Thymus (tissue), 14 donors: Measurements from ENCODE around the gene WDR7. TPM values are rescaled to one million over a fixed set of nuclear protein-coding genes. Genes with fewer than 3 reads are reported as not detected.

Source experiments
- DNase-seq, 9 donors: peaks; one replicate each; pipeline ENCODE4 v3.0.0-alpha.2; 2013; ENCODE audit warnings: low spot score in 9 of 9, low read depth in 6 of 9, missing footprints in 1 of 9
- H3K27ac ChIP-seq, 2 donors: one replicate each; pipeline ENCODE4 v1.5.1; 2013; ENCODE audit warnings: control low read depth in 1 of 2, low read depth in 1 of 2, low read length in 1 of 2, mild to moderate bottlenecking in 1 of 2, moderate library complexity in 1 of 2
- H3K27me3 ChIP-seq, 2 donors: one replicate each; pipeline ENCODE4 v1.5.1; 2013; ENCODE audit warnings: low read length in 1 of 2; ENCODE audit not compliant: control insufficient read depth in 2 of 2, insufficient read depth in 1 of 2
- H3K36me3 ChIP-seq, 2 donors: one replicate each; pipeline ENCODE4 v1.5.1; 2013; ENCODE audit warnings: low read length in 1 of 2, mild to moderate bottlenecking in 1 of 2, moderate library complexity in 1 of 2; ENCODE audit not compliant: control insufficient read depth in 2 of 2, insufficient read depth in 2 of 2
- H3K4me1 ChIP-seq, 2 donors: one replicate each; pipeline ENCODE4 v1.5.1; 2013; ENCODE audit warnings: low read length in 2 of 2; ENCODE audit not compliant: control insufficient read depth in 2 of 2, insufficient read depth in 2 of 2
- H3K4me3 ChIP-seq, 2 donors: one replicate each; pipeline ENCODE4 v1.5.1; 2013; ENCODE audit warnings: low read length in 2 of 2, control low read depth in 1 of 2, mild to moderate bottlenecking in 1 of 2
- H3K9me3 ChIP-seq, 2 donors: one replicate each; pipeline ENCODE4 v1.5.1; 2013; ENCODE audit warnings: low read length in 1 of 2, mild to moderate bottlenecking in 1 of 2; ENCODE audit not compliant: control insufficient read depth in 2 of 2, insufficient read depth in 1 of 2
- WGBS: extraction: QIAGEN DNeasy Blood & Tissue Kit; methylation state at CpG from one replicate; pipeline ENCODE4 v1.1.7; 2013; 5-methylcytosine and 5-hydroxymethylcytosine counted together
- long read RNA-seq, 10 donors: transcript quantifications; one replicate each; lab custom pipeline, GENCODE V29; 2026
- polyA plus RNA-seq: library from polyadenylated mRNA; stranded (reverse); fragments of 200-250 nt; gene quantifications from one replicate; pipeline ENCODE4 v1.2.3, GENCODE V29; 2013
- total RNA-seq: library from RNA; stranded (reverse); fragments of 120-200 nt; gene quantifications from one replicate; pipeline ENCODE4 v1.2.4, GENCODE V29; 2013
- donor health status: healthy.

Gene WDR7
- 20.5 TPM for total RNA-seq
- 9.0 TPM for polyA plus RNA-seq
- long read RNA-seq, donor 1, result 0 reads
- long read RNA-seq, donor 2, full-length matches to known transcripts, result 1 of 1 reads
- long read RNA-seq, donor 2, partial matches to known transcripts, result 0 of 1 reads
- long read RNA-seq, donor 2, other reads (novel, unspliced or antisense), result 0 of 1 reads
- long read RNA-seq, donor 3, result 0 reads
- long read RNA-seq, donor 4, result 0 reads
- long read RNA-seq, donor 5, result 0 reads
- long read RNA-seq, donor 6, full-length matches to known transcripts, result 2 of 2 reads
- long read RNA-seq, donor 6, partial matches to known transcripts, result 0 of 2 reads
- long read RNA-seq, donor 6, other reads (novel, unspliced or antisense), result 0 of 2 reads
- long read RNA-seq, donor 7, result 0 reads
- long read RNA-seq, donor 8, result 0 reads
- long read RNA-seq, donor 9, full-length matches to known transcripts, result 1 of 1 reads
- long read RNA-seq, donor 9, partial matches to known transcripts, result 0 of 1 reads
- long read RNA-seq, donor 9, other reads (novel, unspliced or antisense), result 0 of 1 reads
- long read RNA-seq, donor 10, result 0 reads

GRCh38 chr18:56650944-56651770, at the start of gene WDR7:
Gene WDR7 (plus strand): TSS chr18:56651359. CDS start chr18:56672516, 21,157 bp downstream.
- DNase-seq, result peak; percentile 82 to 98 (median 92)
- H3K4me3 ChIP-seq, result peak within 1 kb of the TSS; percentile 78 to 82
- H3K27me3 ChIP-seq, result no peaks in the 10 kb centered on the region
- H3K27ac ChIP-seq, result peak within 1 kb of the TSS; percentile 88 to 96
- H3K9me3 ChIP-seq, result peaks cover 0 to 5% of the 10 kb centered on the region in 2 donors
- H3K4me1 ChIP-seq, result peaks cover 4 to 14% of the 10 kb centered on the region in 2 donors
- no peaks in the 10 kb centered on the region for H3K36me3 ChIP-seq
- WGBS, result under 1% methylated on average over 47 of the region's 47 CpGs

- no peaks in the 10 kb centered on the region for H3K4me1 ChIP-seq
- DNase-seq, result no peak
- peaks cover 4 to 46% of the 10 kb centered on the region in 2 donors for H3K36me3 ChIP-seq
- 96% methylated on average over 2 of the region's 2 CpGs for WGBS
- H3K9me3 ChIP-seq, result no peaks in the 10 kb centered on the region
- no peaks in the 10 kb centered on the region for H3K27me3 ChIP-seq
- H3K4me3 ChIP-seq, result no peak overlapping the region
- no peak overlapping the region for H3K27ac ChIP-seq
Measured at GRCh38 chr18:56606618-56607017, 44.5 kb upstream of the WDR7 start.

GRCh38 chr18:56615738-56616520, 35.2 kb upstream of the WDR7 start:
- Histone ChIP-seq H3K27me3 (no peaks in the 10 kb centered on the region), H3K4me3 (no peak overlapping the region), H3K4me1 (no peaks in the 10 kb centered on the region), H3K9me3 (no peaks in the 10 kb centered on the region), H3K36me3 (peaks cover 14 to 53% of the 10 kb centered on the region in 2 donors), H3K27ac (no peak overlapping the region)
- DNase-seq, result no peak
- 89% methylated on average over 7 of the region's 7 CpGs for WGBS

- DNase-seq, result no peak
- no peak overlapping the region for H3K4me3 ChIP-seq
- no peaks in the 10 kb centered on the region for H3K9me3 ChIP-seq
- 94% methylated on average over 2 of the region's 2 CpGs for WGBS
- H3K4me1 ChIP-seq, result no peaks in the 10 kb centered on the region
- peaks cover 0 to 14% of the 10 kb centered on the region in 2 donors for H3K36me3 ChIP-seq
- no peak overlapping the region for H3K27ac ChIP-seq
- H3K27me3 ChIP-seq, result no peaks in the 10 kb centered on the region
Measured at GRCh38 chr18:56627991-56628390, 23.2 kb upstream of the WDR7 start.

GRCh38 chr18:56632070-56633022, 18.8 kb upstream of the WDR7 start:
- H3K27ac ChIP-seq, result no peak overlapping the region
- H3K4me3 ChIP-seq, result no peak overlapping the region
- H3K4me1 ChIP-seq, result no peaks in the 10 kb centered on the region
- H3K36me3 ChIP-seq, result peaks cover 4 to 11% of the 10 kb centered on the region in 2 donors
- no peaks in the 10 kb centered on the region for H3K9me3 ChIP-seq
- 96% methylated on average over 7 of the region's 7 CpGs for WGBS
- no peaks in the 10 kb centered on the region for H3K27me3 ChIP-seq
- no peak for DNase-seq

- H3K4me1 ChIP-seq, result peaks cover 3 to 8% of the 10 kb centered on the region in 2 donors
- H3K4me3 ChIP-seq, result no peak overlapping the region
- DNase-seq, result no peak
- H3K36me3 ChIP-seq, result peaks cover 4 to 11% of the 10 kb centered on the region in 2 donors
- WGBS, result 99% methylated on average over 5 of the region's 5 CpGs
- no peak overlapping the region for H3K27ac ChIP-seq
- H3K9me3 ChIP-seq, result no peaks in the 10 kb centered on the region
- no peaks in the 10 kb centered on the region for H3K27me3 ChIP-seq
Measured at GRCh38 chr18:56635007-56635406, 16.2 kb upstream of the WDR7 start.

GRCh38 chr18:56637176-56637575, 14.0 kb upstream of the WDR7 start:
- no peaks in the 10 kb centered on the region for H3K9me3 ChIP-seq
- H3K27me3 ChIP-seq, result no peaks in the 10 kb centered on the region
- H3K27ac ChIP-seq, result peak overlapping the region in 1 of 2 donors; percentile 91
- 23% methylated on average over 8 of the region's 8 CpGs for WGBS
- peaks cover 4 to 11% of the 10 kb centered on the region in 2 donors for H3K36me3 ChIP-seq
- peaks cover 3 to 8% of the 10 kb centered on the region in 2 donors for H3K4me1 ChIP-seq
- DNase-seq, result peak in 2 of 9 donors; percentile 9 to 21
- peak overlapping the region; percentile 76 to 77 for H3K4me3 ChIP-seq
